NB4 (cell line): Measurements from ENCODE around the gene MAD1L1.

Experiments
- CTCF ChIP-seq: IDR thresholded peaks from one replicate; pipeline ENCODE4 v1.5.1; 2012; ENCODE audit warnings: low read depth, low read length
- MAX ChIP-seq: IDR thresholded peaks from 2 replicates; pipeline ENCODE4 v1.6.1; 2011; ENCODE audit warnings: low read depth, low read length
- MYC ChIP-seq: IDR thresholded peaks from 2 replicates; pipeline ENCODE4 v1.6.1; 2011; ENCODE audit warnings: low read depth, low read length
- POLR2A ChIP-seq: IDR thresholded peaks from 2 replicates; pipeline ENCODE4 v1.6.1; 2011; ENCODE audit warnings: mild to moderate bottlenecking; ENCODE audit not compliant: insufficient read length; ENCODE audit errors: extremely low read depth

GRCh38 chr7:2237109-2237602, 4.4 kb upstream of the MAD1L1 start:
- TF ChIP-seq POLR2A (no peak), CTCF (no peak), MAX (no peak), MYC (no peak)
